HG02884 (cell line): ENCODE data around the gene HEMK1.

Experiments
- ATAC-seq: cut with Tn5 transposase; IDR thresholded peaks from one replicate; pipeline ENCODE4 v1.9.1; 2021; ENCODE audit warnings: mild to moderate bottlenecking, moderate library complexity; ENCODE audit not compliant: unreplicated experiment

The HEMK1 gene

DNA sequence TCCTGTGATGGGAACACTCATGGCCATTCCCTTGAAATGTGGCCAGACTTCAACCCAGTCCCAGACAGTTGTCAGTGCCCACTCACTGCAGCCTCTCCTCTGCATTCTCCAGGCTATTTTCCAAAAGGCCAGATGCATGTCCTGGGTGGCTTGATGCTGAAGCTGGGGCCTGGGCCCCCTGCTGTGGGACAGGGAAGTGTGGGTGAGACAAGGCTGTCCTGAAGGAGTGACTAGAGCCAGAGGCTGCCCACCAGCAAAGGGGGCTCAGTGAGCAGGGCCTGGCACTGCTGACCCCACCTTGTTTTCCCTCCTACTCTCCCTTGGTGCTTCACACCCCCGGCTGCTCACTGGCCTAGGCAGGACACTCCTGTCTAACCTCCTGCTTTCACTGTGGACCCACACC lies 30.4 kb downstream of the HEMK1 start:
- no peak for ATAC-seq

DNA sequence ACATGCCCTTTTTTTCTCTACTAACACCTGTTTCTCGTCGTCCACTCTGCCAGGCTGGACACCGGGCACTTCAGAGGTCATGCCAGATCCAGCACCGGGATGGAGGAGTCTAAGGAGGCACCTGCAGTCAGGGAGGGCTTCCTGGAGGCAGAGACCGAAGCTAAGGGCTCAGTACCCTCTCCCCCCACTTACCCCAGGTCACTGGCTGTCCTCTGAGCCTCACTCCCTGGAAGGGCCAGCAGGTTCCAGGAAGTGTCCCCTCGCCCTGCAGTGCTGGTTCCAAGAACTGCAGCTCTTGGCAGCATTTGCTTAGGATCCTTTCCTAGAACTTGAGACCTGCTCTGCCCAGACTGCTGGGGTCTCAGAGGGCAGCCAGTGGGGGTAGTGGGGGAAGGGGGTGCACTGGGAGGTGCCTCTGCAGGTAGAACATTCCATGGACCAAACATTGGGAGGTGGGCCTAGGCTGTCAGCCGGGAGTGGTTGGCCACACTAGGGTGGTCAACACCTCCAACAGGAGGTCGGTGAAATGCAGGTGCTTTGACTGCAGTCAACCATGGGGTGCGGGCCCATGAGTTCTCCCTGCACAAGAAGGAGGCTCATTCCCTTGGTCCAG lies 30.9 kb downstream of the HEMK1 start:
- no peak for ATAC-seq

DNA sequence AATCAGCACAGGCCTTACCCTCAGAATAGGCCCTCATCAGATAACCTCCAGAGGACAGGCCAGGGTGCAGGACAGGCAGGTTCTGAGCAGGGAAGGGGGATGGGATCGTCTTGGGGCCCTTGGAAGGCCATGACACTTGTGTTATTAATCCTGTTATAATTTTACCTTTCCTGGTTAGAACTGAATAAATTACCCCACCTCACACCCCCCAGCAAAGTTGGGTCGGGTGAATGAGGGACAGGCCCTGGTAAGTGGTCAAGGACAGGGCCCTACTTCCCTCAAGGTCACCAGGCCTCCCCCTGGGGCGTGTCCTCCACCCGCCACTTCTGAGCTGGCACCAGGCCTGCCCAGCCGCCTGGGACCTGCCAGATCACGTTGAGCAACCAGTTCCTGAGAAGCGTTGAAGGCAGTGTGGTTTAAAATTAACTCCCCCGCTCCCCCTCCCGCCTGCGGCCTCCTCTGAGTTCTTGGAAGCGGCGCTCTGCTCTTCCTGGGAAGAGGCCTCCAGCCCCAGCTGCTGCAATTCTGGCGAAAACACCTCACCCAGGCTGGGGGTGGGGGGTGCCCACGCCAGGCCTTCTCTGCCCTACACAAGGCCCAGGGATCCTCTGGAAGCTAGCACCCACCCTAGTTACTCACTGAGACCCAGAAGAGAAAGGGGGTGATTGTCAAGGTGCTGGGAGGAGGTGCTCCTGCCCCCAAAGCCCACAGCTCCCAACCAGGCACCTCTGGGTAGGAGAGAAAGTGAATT lies 31.7 kb downstream of the HEMK1 start:
- no peak for ATAC-seq

DNA sequence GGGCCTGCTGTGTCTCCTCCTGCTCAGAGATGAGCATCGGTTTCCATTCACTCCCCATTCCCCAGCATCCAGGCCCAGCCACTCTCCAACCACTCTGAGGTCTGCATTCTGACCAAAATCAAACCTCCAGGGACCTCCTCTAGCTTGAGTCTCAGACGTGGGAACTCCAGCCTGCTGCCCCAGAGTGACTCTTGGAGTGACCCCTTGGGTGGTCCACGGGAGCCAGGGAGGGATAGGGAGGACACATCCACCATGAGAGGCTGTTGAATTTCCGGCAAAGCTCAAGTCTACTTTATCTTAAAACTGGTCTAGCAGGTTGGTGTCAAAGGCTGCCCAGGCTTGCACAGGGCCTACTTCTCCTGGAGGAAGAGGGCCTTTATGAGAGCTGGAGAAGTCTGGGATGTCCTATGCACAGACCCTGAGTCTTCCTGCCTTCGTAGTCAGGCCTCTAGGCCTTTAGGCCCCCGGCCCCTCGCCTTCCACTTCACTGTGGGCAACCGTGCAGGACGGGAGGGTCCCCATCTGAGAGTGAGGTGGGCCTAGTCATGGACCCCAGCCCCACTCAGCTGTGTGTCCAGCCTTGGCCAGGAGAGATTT lies 33.4 kb downstream of the HEMK1 start:
- no peak for ATAC-seq

DNA sequence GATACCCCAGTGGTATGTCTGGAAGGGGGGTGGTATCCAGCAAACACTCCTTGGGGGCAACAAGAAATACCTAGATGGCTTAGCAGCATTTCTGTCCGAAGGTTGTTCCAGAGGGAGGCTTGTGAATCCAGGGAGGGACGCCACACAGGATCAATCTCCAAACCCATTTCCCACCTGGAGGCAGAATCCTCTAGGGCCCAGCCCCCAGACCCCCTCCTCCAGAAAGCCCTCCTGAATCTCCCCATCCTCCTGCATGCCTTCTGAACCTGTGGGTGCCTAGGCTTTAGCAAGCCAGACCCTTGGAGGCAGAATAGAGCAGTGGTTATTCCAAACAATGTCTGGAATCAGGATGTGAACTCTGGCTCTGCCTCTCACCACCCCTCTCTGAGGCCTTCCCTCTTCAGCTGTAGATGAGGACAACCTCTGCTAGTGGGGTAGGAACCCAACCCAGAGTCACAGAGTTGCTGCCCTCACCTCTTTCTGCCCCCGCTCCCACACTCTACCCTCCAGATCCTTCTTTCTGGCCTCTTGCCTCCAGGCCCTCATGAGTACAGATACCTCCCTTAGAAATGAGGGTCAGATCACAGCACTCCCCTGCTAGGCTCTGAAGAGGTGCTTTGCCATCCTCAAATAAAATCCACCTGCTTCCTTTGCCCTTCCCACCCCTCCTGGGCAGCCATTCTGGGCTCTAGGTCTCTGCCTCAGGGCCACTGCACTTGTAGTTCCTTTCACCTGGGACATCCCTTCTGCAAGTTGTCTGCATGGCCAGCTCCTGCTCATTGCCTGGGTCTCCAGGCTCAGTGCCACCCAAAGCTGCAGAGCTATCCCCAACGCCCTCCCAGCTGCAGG lies 34.2 kb downstream of the HEMK1 start:
- no peak for ATAC-seq

DNA sequence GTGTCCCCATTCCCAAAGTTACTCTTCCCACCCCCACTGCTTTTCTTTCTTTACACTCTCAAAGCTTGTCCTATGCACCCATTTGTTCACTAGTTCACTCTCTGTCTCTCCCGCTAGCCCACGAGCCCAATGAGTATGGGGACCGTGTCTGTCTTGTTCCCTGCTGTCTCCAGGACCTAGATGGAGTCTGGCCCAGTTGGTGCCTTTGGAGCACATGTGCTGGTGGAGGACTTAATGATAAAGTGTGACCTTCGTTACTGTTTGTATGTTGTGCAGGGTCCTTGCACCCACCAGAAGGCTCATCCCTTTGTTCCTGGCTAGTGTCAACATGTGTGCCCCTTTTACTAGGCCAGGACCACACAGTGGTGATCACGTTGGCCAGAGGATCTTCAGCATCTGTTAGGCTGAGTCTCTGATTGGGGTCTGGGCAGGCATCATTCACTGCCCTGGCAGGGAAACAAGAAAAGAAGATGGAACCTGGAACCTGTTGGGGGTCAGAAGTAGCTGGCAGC lies 34.8 kb downstream of the HEMK1 start:
- no peak for ATAC-seq

DNA sequence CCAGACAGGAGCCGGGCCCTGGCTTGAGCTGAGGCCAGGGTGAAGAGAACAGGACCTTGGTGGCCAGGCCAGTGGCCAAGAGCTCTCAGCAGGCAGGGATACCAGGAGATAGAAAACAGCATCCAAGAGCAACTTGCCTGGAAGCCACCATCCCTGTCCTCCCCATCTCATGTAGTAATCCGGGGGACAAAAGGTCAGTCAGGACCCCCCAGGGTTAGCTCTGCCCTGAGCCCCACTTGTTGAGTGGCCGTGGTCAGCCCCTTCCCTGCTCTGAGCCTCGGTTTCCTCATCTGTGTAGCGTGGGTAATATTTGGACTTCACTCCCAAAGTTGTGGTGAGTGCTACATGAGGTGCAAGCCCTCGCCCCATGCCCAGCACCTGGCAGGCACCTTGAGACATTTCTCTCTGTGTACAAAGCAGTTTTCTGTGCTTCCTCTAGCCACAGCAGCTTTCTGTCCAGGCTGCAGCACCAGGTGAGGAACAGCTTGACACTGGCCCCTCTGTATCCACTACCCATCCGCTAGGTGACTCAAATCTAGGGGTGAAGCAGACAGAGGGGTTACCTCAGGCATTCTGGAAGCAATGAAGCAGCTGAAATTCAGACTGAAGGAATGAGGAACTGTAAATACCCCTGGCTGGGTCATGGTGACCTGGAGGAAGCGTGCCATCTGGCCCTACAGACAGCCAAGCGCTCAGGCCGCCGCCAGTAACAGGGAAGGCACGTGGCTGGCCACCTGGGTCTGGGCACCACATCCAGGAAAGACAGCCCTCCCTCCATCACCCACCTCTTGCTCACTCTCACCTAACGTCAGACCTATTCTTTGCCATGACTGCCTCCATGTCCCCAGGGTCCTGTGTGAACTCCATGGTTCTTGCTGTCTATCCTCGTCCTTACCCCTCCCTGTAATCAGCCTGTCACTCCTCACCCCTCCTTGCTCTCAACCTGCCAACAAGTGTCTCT lies 35.6 kb downstream of the HEMK1 start:
- ATAC-seq, result no peak

DNA sequence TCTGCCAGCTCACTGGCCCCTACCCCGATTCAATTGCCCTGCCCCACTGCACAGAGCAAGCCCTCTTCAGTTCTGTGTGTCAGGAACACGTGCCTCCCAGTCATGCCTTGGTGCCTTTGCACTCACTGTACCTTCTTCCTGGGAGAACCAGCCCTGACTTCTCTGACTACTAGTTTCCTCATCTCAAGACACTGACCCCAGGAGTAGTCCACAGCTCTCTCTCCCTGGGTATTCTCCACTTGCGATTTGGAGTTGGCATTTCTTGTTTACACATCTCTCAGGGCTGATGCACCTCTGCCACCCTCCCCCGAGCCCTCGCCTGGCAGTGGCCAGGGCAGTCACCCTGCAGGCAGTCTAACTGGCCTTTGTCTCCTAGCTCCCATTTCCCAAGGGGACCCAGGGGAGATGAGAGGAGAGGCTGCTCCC lies 36.6 kb downstream of the HEMK1 start:
- ATAC-seq, result no peak

DNA sequence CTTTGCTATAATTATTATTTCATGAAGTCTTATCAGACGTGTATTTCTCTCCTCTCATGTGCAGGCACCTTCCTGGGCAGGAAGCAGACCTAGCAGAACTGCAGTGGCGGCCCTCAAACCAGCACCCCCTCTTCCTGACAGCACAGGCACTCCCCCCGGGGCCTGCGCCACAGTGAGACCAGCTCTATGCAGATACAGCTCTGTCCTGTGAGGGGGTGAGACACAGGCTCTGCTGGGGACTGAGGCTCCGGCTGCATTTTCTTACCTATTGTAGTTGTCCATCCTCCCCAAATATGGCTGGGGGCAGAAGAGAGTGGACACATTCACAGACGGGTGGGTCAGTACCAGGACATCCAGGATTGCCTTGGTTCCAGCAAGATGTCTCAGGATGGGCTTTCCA lies 37.3 kb downstream of the HEMK1 start:
- no peak for ATAC-seq

DNA sequence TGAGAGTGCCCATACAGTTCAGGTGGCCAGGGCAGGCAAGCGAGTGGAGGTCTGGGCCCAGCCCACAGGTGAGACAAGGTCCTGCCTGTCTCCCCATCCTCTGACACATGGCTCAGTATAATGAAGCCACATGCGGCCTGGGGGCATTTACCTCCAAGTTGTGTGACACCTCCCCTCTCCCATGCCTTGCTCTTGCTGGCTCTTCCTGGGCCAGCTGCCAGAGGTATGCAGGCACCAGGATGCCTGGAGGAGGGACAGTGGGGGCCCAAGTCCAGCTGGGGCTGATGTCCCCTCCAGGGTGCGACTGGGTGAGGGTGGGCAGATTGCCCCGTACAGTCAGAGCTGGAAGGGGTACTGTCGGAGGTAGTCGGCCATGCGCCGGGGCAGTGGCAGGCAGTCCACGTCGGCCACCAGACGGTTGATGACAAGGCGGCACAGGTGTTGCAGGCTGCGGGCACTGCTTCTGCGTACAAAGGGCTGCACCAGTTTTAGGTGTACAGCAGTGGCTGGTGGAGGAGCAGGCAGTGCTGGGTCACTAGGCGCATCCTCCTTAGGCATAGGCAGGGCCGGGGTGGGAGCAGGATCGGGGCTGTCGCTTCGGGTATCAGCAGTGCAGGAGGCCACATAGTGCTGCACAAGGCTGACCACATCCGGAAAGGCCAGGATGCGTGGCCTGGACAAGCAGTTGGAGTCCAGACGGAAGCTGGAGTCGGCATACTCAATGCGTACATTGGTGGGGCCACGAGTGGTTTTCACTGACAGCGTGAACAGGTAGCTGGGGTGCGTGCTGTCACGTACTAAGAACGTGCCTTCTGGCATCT lies 38.2 kb downstream of the HEMK1 start:
- no peak for ATAC-seq

DNA sequence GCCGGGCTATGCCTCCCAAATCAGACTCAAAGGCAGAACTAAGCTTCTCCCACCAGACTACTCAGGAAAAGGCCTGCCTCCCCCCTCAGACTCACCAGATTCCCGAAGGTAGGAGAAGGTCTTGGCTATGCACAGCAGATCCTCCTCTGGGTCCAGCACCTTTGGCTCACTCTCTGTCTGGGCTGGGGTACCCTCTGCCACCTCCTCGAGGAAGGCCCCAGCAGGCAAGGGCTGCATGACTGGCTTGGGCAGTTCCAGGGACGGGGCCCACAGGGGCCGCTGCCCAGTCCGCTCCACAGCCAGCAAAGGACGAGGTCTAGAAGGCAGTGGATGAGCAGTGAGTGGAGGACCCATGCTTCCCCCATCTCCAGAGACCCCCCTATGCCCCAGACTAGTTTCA lies 39.0 kb downstream of the HEMK1 start:
- no peak for ATAC-seq

DNA sequence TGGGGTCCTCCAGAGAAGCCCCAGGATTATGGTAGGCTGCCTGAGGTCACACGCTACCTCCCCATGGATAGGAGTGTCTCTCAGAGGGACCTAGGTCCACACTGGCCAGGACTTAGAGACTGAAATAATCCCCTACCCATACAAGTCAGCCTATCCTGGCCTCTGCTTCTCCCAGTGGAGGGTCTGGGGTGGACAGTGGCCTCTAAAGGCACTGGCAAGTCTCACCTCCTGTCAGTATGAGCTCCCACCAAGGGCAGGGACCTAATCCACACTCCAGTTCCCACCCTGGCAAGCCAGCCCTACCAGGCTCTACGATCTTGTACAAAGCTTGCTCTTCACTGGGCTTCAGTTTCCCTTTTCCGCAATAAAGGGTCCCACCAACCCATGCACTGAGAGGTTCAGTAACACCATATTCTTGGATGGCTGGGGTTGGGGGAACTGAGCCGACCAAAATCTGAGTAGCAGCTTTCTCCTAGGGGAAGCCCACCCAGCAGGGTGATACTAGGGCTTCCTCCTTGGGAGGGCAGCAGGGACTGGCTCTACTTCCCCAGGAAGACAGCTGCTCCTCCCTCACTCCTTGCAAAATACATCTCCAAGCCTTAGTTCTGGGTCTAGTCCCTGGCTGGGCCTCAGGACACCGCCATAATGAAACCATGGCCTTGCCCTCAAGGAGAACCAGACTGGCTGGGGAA lies 39.9 kb downstream of the HEMK1 start:
- ATAC-seq, result no peak

DNA sequence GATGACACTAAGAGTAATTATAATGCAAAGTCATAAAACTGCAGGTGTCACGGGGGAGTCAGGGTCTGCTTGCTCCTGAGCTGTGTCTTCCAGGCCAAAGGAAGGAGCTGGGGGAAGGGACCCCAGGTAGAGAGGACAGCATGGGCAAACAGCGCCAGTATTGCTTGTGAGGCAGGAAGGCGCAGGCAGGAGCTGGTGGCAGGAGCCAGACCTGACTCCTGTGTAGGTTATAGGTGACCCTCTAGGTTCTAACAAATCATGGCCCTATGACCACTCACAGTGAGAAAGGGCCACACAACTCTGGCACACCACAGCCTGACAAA lies 40.4 kb downstream of the HEMK1 start:
- ATAC-seq, result no peak

DNA sequence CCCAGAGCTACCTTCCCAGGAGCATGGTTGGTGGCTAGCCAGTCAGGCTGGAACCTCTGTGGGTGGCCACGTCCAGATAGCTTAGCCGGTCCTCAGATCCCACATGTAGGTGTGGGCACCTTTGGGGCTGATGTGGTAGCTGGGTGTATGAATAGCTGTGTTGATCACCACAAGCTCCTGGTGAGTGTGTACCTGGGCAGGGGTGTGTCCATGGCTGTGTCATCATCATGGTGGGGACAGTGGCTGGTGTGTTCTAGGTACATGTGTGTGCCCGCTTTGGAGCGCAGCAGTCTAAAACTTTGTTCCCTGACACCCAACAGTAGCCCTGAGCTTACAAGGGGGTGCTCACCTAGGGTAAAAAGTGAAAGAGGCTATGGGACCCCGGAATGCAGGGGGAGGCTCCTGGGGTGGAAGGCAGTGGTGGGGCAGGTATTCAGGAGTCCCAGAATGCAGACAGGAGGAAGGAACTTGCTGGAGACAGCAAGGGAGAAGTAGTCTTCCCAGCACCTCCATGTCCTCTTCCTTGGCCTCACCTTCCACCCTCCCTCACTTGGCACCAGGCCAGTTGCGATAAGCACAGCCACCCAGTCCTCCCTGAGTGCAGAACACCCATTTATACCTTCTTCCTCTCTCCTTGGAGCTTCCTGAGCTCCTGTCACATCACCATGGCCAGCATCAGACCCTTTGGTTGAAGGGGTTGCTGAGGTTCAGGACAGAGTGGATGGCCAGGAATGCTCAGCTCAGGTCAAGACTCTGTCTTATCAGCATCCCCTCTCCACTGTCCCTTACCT lies 41.1 kb downstream of the HEMK1 start:
- no peak for ATAC-seq

DNA sequence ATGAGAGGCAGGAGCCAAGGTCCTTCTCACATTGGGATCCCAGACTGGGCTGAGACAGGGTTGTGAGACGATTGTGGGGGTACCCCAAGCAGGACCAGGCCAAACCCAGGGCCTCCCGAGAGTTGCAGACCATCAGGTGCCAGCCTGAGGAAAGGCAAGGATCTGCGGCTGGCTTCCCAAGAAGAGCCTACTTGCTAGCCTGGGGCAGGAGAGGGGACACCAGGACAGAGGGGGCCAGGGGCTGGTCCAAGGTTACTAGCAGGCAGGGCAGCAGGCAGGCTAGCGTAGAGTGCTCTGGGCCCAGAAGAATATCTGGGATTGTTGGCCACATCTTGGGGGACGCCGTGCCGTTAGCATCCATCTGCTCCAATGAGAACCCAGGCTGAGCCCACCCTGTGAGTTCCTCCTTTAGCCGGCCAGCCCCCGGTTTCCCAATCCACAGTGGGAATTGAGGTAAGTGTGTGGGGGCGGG lies 41.7 kb downstream of the HEMK1 start:
- ATAC-seq, result no peak

DNA sequence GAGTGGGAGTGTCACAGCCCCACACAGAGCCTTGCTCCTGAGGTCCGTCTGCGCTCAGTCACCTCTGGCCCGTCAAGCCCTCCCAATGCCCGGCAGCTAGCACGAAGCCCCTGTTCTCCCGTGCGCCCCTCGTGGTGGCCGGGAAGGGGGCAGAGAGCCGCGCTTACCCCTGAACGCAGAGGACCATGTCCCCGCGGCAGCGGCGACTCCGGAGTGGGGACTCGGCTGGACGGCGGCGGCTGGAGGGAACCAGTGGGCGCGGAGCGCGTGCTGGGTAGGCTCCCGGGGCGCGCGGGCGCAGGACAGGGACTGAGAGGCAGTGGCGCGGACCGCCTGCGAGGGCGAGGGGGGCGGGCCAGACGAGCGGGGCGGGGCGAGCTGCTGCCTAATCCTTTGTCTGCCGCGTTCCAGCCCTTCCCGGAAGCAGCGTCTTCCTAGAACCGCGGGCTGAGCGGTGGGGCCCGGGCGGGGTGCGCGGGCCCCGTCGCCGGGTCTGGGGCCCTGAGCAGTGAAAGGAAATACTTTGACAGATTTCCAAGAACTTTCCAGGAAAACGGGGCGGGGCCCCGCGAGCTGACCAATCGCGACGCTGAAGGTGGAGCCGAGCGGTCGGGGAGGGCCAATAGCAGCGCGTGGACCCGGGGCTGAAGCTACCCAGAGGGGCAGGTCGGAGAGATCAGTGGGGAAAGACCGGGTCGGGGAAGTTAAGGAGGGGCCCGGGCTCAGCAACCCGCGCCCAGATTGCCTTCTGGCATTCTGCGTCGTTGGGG lies 42.3 kb downstream of the HEMK1 start, which contains the start of gene CISH:
Gene CISH (minus strand): TSS at position 311 of the 770 bp plus-strand sequence. CDS start 124 bp downstream, at position 187.
- peak; percentile 68 for ATAC-seq
